GM12874 (cell line): ENCODE results near the gene KLRC3.
"Not testable (repeated sequence)": the region's sequence is repeated elsewhere in the genome, so short reads cannot be mapped to it uniquely, and the experiment has no call there.

ENCODE experiments used
- TF ChIP-seq, protein P1 (sequence below): IDR thresholded peaks from 2 replicates; pipeline ENCODE4 v1.5.1; 2011; ENCODE audit warnings: low read depth, mild to moderate bottlenecking, control low read depth, low read length, moderate library complexity; ENCODE audit not compliant: insufficient read depth

KLRC3 gene

DNA sequence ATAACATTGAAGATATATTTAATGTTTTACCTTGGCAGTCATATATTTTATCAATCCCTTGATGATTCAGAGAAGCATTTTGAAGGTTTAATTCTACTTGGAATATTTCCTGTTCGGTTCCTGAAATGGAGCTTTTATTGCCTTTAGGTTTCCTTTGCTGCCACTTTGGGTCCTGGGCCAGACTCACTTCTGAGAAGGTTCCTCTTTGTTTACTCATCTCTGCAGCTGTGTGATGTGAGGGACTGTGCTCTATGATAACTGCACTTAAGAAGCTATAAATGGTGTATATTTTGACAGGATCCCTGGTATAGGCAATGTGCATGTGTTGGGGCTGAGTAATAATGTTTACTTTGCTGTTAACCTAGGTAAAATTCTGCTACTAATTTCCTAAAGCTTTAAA is at the start of gene KLRC3:
Gene KLRC3 (minus strand): TSS at position 262 of the 400 bp plus-strand sequence. CDS start 45 bp downstream, at position 217.
- TF ChIP-seq, protein P1, sequence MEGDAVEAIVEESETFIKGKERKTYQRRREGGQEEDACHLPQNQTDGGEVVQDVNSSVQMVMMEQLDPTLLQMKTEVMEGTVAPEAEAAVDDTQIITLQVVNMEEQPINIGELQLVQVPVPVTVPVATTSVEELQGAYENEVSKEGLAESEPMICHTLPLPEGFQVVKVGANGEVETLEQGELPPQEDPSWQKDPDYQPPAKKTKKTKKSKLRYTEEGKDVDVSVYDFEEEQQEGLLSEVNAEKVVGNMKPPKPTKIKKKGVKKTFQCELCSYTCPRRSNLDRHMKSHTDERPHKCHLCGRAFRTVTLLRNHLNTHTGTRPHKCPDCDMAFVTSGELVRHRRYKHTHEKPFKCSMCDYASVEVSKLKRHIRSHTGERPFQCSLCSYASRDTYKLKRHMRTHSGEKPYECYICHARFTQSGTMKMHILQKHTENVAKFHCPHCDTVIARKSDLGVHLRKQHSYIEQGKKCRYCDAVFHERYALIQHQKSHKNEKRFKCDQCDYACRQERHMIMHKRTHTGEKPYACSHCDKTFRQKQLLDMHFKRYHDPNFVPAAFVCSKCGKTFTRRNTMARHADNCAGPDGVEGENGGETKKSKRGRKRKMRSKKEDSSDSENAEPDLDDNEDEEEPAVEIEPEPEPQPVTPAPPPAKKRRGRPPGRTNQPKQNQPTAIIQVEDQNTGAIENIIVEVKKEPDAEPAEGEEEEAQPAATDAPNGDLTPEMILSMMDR = not testable (repeated sequence)

GRCh38 chr12:10469701-10470100 is 49.3 kb upstream of the KLRC3 start:
- TF ChIP-seq, protein P1 = no peak

DNA sequence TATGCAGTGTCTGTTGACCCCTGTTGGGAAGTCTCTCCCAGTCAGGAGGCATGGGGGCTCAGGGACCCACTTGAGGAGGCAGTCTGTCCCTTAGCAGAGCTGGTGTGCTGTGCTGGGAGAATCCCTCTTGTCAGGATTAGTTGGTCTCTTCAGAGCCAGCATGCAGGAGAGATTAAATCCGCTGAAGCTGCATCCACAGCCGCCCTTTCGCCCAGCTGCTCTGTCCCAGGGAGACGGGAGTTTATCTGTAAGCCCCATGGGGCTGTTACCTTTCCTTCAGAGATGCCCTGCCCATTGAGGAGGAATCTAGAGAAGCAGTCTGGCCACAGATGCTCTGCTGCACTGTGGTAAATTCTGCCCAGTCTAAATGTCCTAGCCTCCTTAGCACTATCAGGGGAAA is 45.9 kb upstream of the KLRC3 start:
- TF ChIP-seq, protein P1 = no peak

GRCh38 chr12:10457760-10458159 is 37.4 kb upstream of the KLRC3 start:
- TF ChIP-seq, protein P1 = no peak

DNA sequence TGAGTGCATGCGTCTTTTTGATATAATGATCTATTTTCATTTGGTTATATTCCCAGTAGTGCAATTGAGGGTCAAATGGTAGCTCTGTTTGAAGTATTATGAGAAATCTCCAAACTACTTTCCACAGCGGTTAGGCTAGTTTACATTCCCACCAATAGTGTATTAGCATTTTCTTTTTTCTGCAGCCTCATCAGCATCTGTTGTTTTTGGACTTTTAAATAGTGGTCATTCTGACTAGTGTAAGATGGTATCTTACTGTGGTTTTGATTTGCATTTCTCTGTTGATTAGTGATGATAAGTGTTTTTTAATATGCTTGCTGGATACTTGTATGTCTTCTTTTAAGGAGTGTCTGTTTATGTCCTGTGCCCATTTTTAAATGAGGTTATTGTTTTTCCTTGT is 36.5 kb upstream of the KLRC3 start:
- TF ChIP-seq, protein P1 = no peak

- TF ChIP-seq, protein P1 = no peak
Measured at GRCh38 chr12:10455766-10456165, 35.4 kb upstream of the KLRC3 start.

GRCh38 chr12:10454531-10454930 is 34.1 kb upstream of the KLRC3 start:
- TF ChIP-seq, protein P1 = no peak
